GM18951 (cell line): Measurements from ENCODE around the gene TWSG1.
"Not testable (repeated sequence)": the region's sequence is repeated elsewhere in the genome, so short reads cannot be mapped to it uniquely, and the experiment has no call there.

Experiments used
- POLR2A ChIP-seq: IDR thresholded peaks from 4 replicates; pipeline ENCODE4 v1.6.1; 2011; ENCODE audit warnings: mild to moderate bottlenecking; ENCODE audit not compliant: insufficient read length, insufficient read depth; ENCODE audit errors: extremely low read depth
- in situ Hi-C: fragments of 300-500 bp; cut with MboI; formaldehyde crosslinking; loops from one replicate; pipeline ENCODE4 v1.12.0; 2022; ENCODE audit warnings: low sequenced_read_pairs, mixed read lengths, inconsistent platforms; ENCODE audit not compliant: unreplicated experiment

Gene TWSG1

GRCh38 chr18:9428862-9429661 is 94.5 kb downstream of the TWSG1 start:
- in situ Hi-C loops = no loop called here
- no peak for TF ChIP-seq POLR2A

DNA sequence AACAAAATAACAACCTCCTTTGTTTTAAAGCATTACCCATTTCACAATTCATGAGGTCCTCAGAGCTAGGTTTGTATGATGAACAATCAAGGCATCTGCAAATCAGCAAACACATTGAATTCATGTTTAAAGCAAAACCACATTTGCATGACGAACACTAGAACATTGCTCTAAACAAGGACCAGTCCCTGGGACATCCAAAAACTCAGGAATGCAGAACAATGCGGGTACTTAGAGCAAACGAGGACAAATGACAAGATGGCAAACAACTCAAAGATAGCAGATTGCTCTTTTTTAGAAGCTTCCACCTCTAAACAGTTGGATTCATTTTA is 95.1 kb downstream of the TWSG1 start:
- no peak for TF ChIP-seq POLR2A

DNA sequence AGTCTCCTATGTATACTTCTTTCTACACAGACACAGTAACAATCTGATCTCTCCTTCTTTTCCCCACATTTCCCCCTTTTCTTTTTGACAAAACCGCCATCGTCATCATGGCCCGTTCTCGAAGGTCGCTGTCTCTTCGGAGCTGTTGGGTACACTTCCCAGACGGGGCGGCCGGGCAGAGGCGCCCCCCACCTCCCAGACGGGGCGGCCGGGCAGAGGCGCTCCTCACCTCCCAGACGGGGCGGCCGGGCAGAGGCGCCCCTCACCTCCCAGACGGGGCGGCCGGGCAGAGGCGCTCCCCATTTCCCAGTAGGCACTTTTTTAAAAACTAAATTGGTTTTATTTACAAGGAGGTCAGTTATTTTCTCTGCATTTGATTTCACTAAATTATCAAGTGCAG is 95.7 kb downstream of the TWSG1 start:
- in situ Hi-C loops = not testable (repeated sequence)

More for the DNA sequence above, 95.1 kb downstream of the TWSG1 start:
- in situ Hi-C loops = no loop called here

DNA sequence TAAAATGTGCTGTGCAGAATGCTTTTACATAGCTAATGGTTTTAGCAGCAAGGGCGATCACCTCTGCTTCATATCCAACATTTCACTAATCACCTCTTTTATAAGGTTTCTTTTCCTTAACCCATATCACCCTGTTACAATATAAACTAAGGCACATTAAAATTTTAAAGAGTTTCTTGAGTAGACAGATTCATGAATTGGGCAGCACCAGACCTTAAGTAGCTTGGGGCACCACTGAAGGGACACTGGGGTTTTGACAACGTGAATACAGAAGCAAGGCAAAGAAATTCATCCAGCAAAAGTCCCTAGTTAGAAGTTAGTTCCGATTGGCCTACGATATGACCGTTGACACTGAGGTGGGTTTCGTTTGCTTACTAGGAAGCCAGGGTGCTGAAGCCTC is 96.7 kb downstream of the TWSG1 start:
- in situ Hi-C loops = no loop called here
- TF ChIP-seq POLR2A = no peak

- in situ Hi-C loops = not testable (repeated sequence)
Observed at GRCh38 chr18:9433122-9433521, 98.5 kb downstream of the TWSG1 start.

DNA sequence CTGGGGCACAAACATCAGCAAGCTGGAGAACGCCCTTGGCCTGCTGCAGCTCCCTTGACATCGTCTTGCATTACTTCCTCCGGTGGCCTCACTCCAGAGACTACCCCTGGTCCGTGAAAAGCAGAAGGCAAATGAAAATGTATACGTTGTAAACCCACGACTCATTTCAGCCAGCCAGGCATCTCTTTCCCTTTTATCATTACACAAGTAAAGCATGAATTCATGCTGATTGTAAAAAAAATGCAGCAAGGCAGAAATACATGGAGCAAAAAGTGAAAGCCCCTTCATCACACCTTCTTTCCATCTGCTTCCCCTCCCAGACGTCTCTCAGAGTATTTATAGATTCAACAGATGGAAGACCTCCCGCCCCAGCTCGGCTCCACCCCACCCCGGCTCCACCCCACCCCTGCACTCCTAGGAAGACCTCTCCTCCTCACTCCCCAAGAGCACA is 99.1 kb downstream of the TWSG1 start:
- no peak for TF ChIP-seq POLR2A
- in situ Hi-C loops = no loop called here

DNA sequence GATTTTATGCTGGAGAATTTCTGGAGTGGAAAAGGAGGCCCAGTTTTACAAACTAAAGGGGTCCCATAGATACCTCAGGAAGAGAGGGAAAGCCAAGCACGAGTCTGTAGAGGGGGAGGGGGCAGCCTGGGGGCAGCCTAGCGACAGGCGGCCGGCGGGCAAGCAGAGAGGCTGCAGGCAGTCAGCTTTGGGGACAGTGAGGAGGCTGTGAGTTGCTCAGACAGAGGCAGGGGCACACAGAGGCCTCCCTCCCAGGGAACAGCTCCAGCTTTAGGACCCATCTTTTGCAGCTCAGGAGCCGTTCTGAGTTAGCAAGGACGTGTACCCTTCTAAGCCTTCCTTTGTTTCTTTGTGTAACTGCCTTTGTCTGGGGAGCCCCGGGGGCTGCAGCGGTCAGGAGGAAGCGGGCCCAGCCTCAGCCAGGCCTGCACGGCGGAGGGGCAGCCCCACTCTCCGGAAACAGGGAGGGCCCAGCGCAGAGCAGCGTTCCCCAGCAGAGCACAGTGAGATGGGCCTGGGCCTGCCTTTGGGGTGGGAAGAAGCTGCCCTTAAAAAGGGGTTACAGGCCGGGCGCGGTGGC is 99.6 kb downstream of the TWSG1 start:
- in situ Hi-C loops = no loop called here
- no peak for TF ChIP-seq POLR2A

DNA sequence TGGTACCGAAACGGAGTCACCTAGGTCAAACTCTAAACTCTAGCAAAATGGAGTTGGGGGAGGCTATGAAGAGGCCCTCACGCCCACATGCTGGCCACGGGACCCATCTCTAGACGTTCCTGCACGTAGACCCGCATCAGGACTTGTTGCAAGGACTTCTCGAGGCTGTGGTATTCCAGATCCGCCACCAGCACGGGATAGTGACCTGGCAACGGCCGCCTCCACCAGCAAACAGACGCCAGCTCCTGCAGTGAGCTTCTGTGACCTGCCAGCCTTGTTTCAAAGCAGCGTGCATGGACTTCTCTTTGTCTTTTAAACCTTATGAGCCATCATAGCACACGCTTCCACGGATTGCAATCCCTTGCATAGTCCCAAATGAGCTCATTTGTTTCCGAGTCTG is 100.5 kb downstream of the TWSG1 start:
- in situ Hi-C loops = no loop called here
- TF ChIP-seq POLR2A = no peak

GRCh38 chr18:9436206-9436929 is 101.8 kb downstream of the TWSG1 start:
- TF ChIP-seq POLR2A = no peak
- in situ Hi-C loops = no loop called here

- no peak for TF ChIP-seq POLR2A
- in situ Hi-C loops = no loop called here
Observed at GRCh38 chr18:9437021-9437437, 102.5 kb downstream of the TWSG1 start.

GRCh38 chr18:9437672-9438071 is 103.1 kb downstream of the TWSG1 start:
- in situ Hi-C loops = no loop called here
- TF ChIP-seq POLR2A = no peak

DNA sequence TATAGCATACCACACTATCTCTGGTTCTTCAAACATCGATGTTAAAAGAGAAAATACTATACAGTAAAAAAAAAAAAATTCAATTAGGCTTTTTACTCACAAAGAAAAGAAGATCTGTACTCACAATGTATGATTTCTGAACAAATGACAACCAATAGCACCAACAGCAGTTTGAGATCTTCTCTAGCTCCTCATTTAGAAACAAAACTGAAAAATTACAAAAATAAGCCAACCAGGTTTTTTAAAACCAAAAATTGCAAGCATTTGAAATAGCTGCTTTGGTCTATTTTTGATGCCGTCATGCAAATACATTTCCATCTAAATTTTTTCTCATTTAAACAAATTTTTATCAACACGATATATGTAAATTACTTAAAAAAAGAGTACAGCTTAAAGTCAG is 106.5 kb downstream of the TWSG1 start:
- TF ChIP-seq POLR2A = no peak
- in situ Hi-C loops = no loop called here

GRCh38 chr18:9444549-9444948 is 110.0 kb downstream of the TWSG1 start:
- no peak for TF ChIP-seq POLR2A
- in situ Hi-C loops = no loop called here

DNA sequence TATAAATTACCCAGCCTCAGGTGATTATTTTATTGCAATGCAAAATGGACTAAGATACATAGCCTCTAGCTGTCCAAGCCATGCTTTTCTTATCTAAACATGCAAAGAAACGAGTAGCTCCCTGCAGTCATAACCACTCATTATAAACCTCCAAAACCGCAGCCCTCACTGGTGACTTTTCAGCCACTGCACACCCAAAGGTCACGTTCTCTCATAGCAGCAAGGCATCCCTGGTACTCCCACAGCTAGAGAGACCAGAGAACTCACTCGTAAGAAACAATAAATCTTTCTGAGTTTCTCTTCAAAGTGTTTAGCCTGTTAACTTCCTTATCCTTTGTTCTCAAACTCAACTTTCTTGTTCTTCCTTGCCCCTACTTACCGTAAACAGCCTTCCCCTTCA is 112.3 kb downstream of the TWSG1 start:
- in situ Hi-C loops = no loop called here
- TF ChIP-seq POLR2A = no peak
